K562 (cell line): ENCODE results near the gene HOXB3. TPM values are rescaled to one million over a fixed set of nuclear protein-coding genes. Genes with fewer than 3 reads are reported as not detected.

Experiments used
- ATAC-seq: fragments of 200-7000 bp; cut with Tn5 transposase; 3 replicates; pipeline ENCODE4 v1.9.1; 2020; ENCODE audit warnings: moderate library complexity
- BruUV-seq: library from RNA; stranded (reverse); fragments of 400-500 nt; replicated peaks from 2 replicates; lab custom pipeline; 2021; lab: Mats Ljungman, UMichigan
- CTCF ChIA-PET: fragments of 300-600 bp; formaldehyde crosslinking; extraction: SDS; loops from one replicate; lab custom pipeline; 2021; ENCODE audit warnings: low intra/inter-chr PET ratio; lab: Yijun Ruan, JAX
- POLR2A ChIA-PET: fragments of 300-600, 350-650 bp; sonication (Branson Sonifier 250); formaldehyde crosslinking; extraction: SDS; loops from one replicate; lab custom pipeline; 2021; ENCODE audit warnings: antibody characterized with exemption, inconsistent platforms; lab: Yijun Ruan, JAX
- DNase-seq, 4 experiments: peaks; one replicate each; pipeline versions ENCODE4 v3.0.0 to v3.0.0-alpha.2; 2011 to 2018; ENCODE audit warnings: low spot score in 3 of 4, mixed read lengths in 3 of 4; ENCODE audit errors: extremely low read depth in 1 of 4
- FAIRE-seq: peaks from 2 replicates; lab custom pipeline; 2011; peaks lifted over from hg19 to GRCh38; lab: Jason Lieb, UNC
- H2AFZ ChIP-seq: 2 replicates; pipeline ENCODE4 v1.6.0; 2011; ENCODE audit warnings: low read depth, low read length, control low read depth, inconsistent platforms
- H3K27ac ChIP-seq: fragments of 200-600 bp; 3 replicates; pipeline ENCODE4 v1.8.0; 2011; ENCODE audit warnings: low read depth, mild to moderate bottlenecking, control low read depth, inconsistent platforms, low read length, moderate library complexity, mixed read lengths; ENCODE audit errors: extremely low read depth
- H3K27me3 ChIP-seq, 2 experiments: fragments of 300-600 bp in 1 of 2; 2 replicates in 1 of 2; 3 replicates in 1 of 2; pipeline versions ENCODE4 v1.6.0 to v1.8.0; 2011; ENCODE audit warnings: inconsistent platforms in 2 of 2, low read length in 2 of 2, mild to moderate bottlenecking in 1 of 2, mixed read lengths in 1 of 2, moderate library complexity in 1 of 2; ENCODE audit not compliant: control insufficient read depth in 2 of 2, insufficient read depth in 2 of 2
- H3K36me3 ChIP-seq: fragments of 300-600 bp; 3 replicates; pipeline ENCODE4 v1.8.0; 2011; ENCODE audit warnings: mild to moderate bottlenecking, low read length, inconsistent platforms; ENCODE audit not compliant: control insufficient read depth, insufficient read depth
- H3K4me1 ChIP-seq, 2 experiments: fragments of 200-600 bp in 1 of 2; replicated peaks in 1 of 2; 2 replicates in 1 of 2; 3 replicates in 1 of 2; pipeline versions ENCODE4 v1.5.1 to v1.8.0; 2011; ENCODE audit warnings: inconsistent platforms in 2 of 2, low read length in 2 of 2, mild to moderate bottlenecking in 1 of 2, mixed read lengths in 1 of 2, moderate library complexity in 1 of 2; ENCODE audit not compliant: control insufficient read depth in 2 of 2, insufficient read depth in 2 of 2
- H3K4me2 ChIP-seq: 2 replicates; pipeline ENCODE4 v1.6.1; 2011; ENCODE audit warnings: low read length, control low read depth, inconsistent platforms, mixed read lengths; ENCODE audit not compliant: insufficient read depth
- H3K4me3 ChIP-seq: fragments of 200-600 bp; sonication (generic), shearing (Covaris generic); 2 replicates; pipeline ENCODE4 v1.5.1; 2016; ENCODE audit warnings: control low read depth, inconsistent platforms
- H3K79me2 ChIP-seq: fragments of 200-600 bp; 3 replicates; pipeline ENCODE4 v1.8.0; 2011; ENCODE audit warnings: low read length, inconsistent platforms; ENCODE audit not compliant: control insufficient read depth, insufficient read depth
- H3K9ac ChIP-seq, 2 experiments: 2 replicates each; pipeline versions ENCODE4 v1.6.0 to v1.6.1; 2011; ENCODE audit warnings: low read depth in 2 of 2, low read length in 2 of 2, control low read depth in 1 of 2, inconsistent platforms in 1 of 2, mild to moderate bottlenecking in 1 of 2, mixed read lengths in 1 of 2; ENCODE audit not compliant: insufficient read depth in 1 of 2
- H3K9me1 ChIP-seq: one replicate; pipeline ENCODE4 v1.6.0; 2011; ENCODE audit warnings: inconsistent platforms, mild to moderate bottlenecking, low read length, moderate library complexity; ENCODE audit not compliant: control insufficient read depth, insufficient read depth
- H3K9me3 ChIP-seq: replicated peaks from 2 replicates; pipeline ENCODE4 v1.5.1; 2011; ENCODE audit warnings: low read depth, low read length, inconsistent platforms; ENCODE audit not compliant: control insufficient read depth, insufficient read depth
- H4K20me1 ChIP-seq: replicated peaks from 2 replicates; pipeline ENCODE4 v1.6.1; 2011; ENCODE audit warnings: low read length, inconsistent platforms, mixed read lengths; ENCODE audit not compliant: control insufficient read depth, insufficient read depth
- CHD4 ChIP-seq: fragments of 200-600 bp; sonication (generic); IDR thresholded peaks from 3 replicates; pipeline ENCODE4 v1.6.1; 2012; ENCODE audit warnings: low read depth, mild to moderate bottlenecking, mixed read lengths, low read length, inconsistent platforms; ENCODE audit not compliant: insufficient read depth, insufficient replicate concordance, poor library complexity, severe bottlenecking
- CLOCK ChIP-seq: fragments of 250-450 bp; sonication (Bioruptor Pico); IDR thresholded peaks from 2 replicates; pipeline ENCODE4 v1.4.0; 2020; ENCODE audit warnings: mild to moderate bottlenecking, moderate library complexity, borderline replicate concordance
- FOS ChIP-seq: IDR thresholded peaks from 3 replicates; pipeline ENCODE4 v1.6.1; 2011; ENCODE audit not compliant: insufficient read length; ENCODE audit errors: extremely low read depth
- GTF2E2 ChIP-seq: fragments of 200-800 bp; sonication (Bioruptor generic); IDR thresholded peaks from 2 replicates; pipeline ENCODE4 v1.6.1; 2016; ENCODE audit warnings: missing genetic modification characterization, missing compliant biosample characterization
- KAT2B ChIP-seq: IDR thresholded peaks from one replicate; pipeline ENCODE4 v1.6.1; 2012; ENCODE audit warnings: low read depth, mild to moderate bottlenecking, control low read depth, inconsistent platforms, low read length, moderate library complexity
- MCM2 ChIP-seq: fragments of 450-650 bp; IDR thresholded peaks from 2 replicates; pipeline ENCODE4 v1.6.1; 2017; ENCODE audit warnings: low read depth, mild to moderate bottlenecking
- NFIX ChIP-seq: fragments of 250-450 bp; sonication (Bioruptor Pico); IDR thresholded peaks from 2 replicates; pipeline ENCODE4 v1.4.0; 2020; ENCODE audit warnings: low read depth, mild to moderate bottlenecking, moderate library complexity
- POU5F1 ChIP-seq: fragments of 150-350 bp; IDR thresholded peaks from 2 replicates; pipeline ENCODE4 v1.6.1; 2014; ENCODE audit warnings: borderline replicate concordance, low read length, low read depth, mild to moderate bottlenecking; ENCODE audit not compliant: partially characterized antibody
- ZNF277 ChIP-seq: fragments of 250-450 bp; sonication (Bioruptor Pico); IDR thresholded peaks from 2 replicates; pipeline ENCODE4 v1.8.0; 2022; ENCODE audit warnings: inconsistent platforms, mild to moderate bottlenecking, moderate library complexity, borderline replicate concordance
- WGBS: fragments of 100-300 bp; shearing (Covaris generic); methylation state at CpG from one replicate; pipeline ENCODE4 v1.1.6; 2016; ENCODE audit warnings: low coverage, mixed read lengths; ENCODE audit not compliant: insufficient coverage; ENCODE audit errors: missing lambda C conversion rate; 5-methylcytosine and 5-hydroxymethylcytosine counted together
- in situ Hi-C: fragments of 300-500 bp; cut with MboI; formaldehyde crosslinking; loops from 4 replicates; pipeline ENCODE4 v1.15.0; 2018; ENCODE audit warnings: inconsistent platforms, mixed read lengths
- intact Hi-C: fragments of 100-400 bp; cut with micrococcal nuclease; formaldehyde crosslinking; loops from 2 replicates; pipeline ENCODE4 v1.14.2; 2022
- polyA plus RNA-seq, 8 experiments: library from polyadenylated mRNA; depleted of rRNA in 4 of 8; stranded (reverse) in 5 of 8; unstranded in 3 of 8; fragments of >200 nt; fragmentation: Nextera tagmentation in 2 of 8; fragmentation: Illumina TruSeq in 1 of 8; extraction: Ambion mirVana in 2 of 8; extraction: Trizol in 1 of 8; gene quantifications; 2 replicates each; pipeline versions ENCODE4 v1.2.1 to v1.2.3, GENCODE V29; 2011 to 2014; ENCODE audit warnings: inconsistent platforms in 1 of 8, missing spikeins in 1 of 8
- total RNA-seq, 7 experiments: library from RNA; depleted of rRNA in 6 of 7; stranded (reverse); fragments of >200 nt in 6 of 7; fragmentation: Illumina TruSeq in 2 of 7; extraction: Trizol in 2 of 7; gene quantifications; 2 replicates each; pipeline versions ENCODE4 v1.2.1 to v1.2.3, GENCODE V29; 2011 to 2021; ENCODE audit warnings: low replicate concordance in 1 of 7

HOXB3 gene
- total and polyA plus RNA-seq, 9 of the 15 experiments (the other 6 are each of a cell fraction or from before 2014, with no cell fraction given): 2.4 to 41.3 (median 20.2) TPM

- TF ChIP-seq POU5F1: no peak
- TF ChIP-seq CHD4: no peak
- no peak for TF ChIP-seq MCM2
Observed at GRCh38 chr17:48615963-48616716, 26.1 kb upstream of the HOXB3 start (continued).

GRCh38 chr17:48615047-48615962, 25.3 kb upstream of the HOXB3 start, which contains the start of gene HOXB8:
TSS of gene HOXB8 (minus strand) at chr17:48615292. CDS start at chr17:48614704, 588 bp downstream.
- H3K9ac ChIP-seq: no peak within 1 kb of the TSS
- FAIRE-seq: no peak
- peaks cover 16% of the 10 kb centered on the region; the same call in 2 of the 3 replicates for H3K36me3 ChIP-seq
- H3K79me2 ChIP-seq: peaks cover 40% of the 10 kb centered on the region
- ChIA-PET CTCF (no interaction called here), POLR2A (interaction anchor here (0.7 to 0.9 kb wide), 3 partner anchors 11 to 54 kb away, joined by 3 to 4 read pairs (median 3); partner anchors contain the start of genes HOXB6 and HOXB9)
- in situ Hi-C loops (no loop called here), intact Hi-C loops (no loop called here)
- no TSS peak for BruUV-seq
- H3K4me1 ChIP-seq: peaks cover 20 to 51% of the 10 kb centered on the region in 2 experiments; a peak in 4 of 5 replicates
- H2AFZ ChIP-seq: no peak within 1 kb of the TSS
- H3K27ac ChIP-seq: no peak within 1 kb of the TSS
- no peak within 1 kb of the TSS for H3K4me3 ChIP-seq
- H3K27me3 ChIP-seq: no peaks in the 10 kb centered on the region
- WGBS: 91% methylated on average over 33 of the region's 41 CpGs
- H4K20me1 ChIP-seq: peaks cover 8% of the 10 kb centered on the region; the same call in 1 of the 2 replicates
- no peak within 1 kb of the TSS for H3K4me2 ChIP-seq
- ATAC-seq: no peak
- H3K9me3 ChIP-seq: no peaks in the 10 kb centered on the region
- no peak for DNase-seq
- H3K9me1 ChIP-seq: no peaks in the 10 kb centered on the region
- no peak for TF ChIP-seq CLOCK (CRISPR knock-in tag)
- TF ChIP-seq KAT2B: no peak
- TF ChIP-seq ZNF277 (CRISPR knock-in tag): peak; percentile 67; the same call in 1 of the 2 replicates
- 0 out of 2 replicates have a peak, but pooled peaks have one; percentile 8 for TF ChIP-seq NFIX (CRISPR knock-in tag)
- TF ChIP-seq FOS: no peak
- no peak for TF ChIP-seq GTF2E2 (tag)
